HG03521 (cell line): ENCODE results near the gene XRN2.
"Not testable (repeated sequence)": the region's sequence is repeated elsewhere in the genome, so short reads cannot be mapped to it uniquely, and the experiment has no call there.

Experiments
- ATAC-seq: cut with Tn5 transposase; IDR thresholded peaks from one replicate; pipeline ENCODE4 v1.9.1; 2021; ENCODE audit warnings: mild to moderate bottlenecking, moderate library complexity; ENCODE audit not compliant: unreplicated experiment

The XRN2 gene

DNA sequence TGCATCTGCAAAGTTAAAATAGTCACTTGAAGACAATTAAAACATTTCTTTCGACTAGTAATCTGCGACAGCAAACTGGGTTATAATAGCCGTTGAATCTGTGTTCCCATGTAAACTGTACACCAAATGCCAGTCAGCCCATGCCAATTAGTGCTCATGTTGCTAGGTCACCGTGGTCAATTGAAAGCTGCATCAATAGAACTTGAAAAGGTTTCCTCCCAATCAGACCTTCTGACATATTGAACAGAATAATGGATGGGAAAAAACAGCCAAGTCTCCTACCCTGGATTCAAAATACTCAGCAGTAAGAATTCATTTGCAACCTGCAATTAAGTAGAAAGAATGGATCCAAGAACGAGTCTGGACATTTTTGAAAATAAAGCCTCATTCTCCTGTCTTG, 83.0 kb downstream of the XRN2 start:
- ATAC-seq = no peak

DNA sequence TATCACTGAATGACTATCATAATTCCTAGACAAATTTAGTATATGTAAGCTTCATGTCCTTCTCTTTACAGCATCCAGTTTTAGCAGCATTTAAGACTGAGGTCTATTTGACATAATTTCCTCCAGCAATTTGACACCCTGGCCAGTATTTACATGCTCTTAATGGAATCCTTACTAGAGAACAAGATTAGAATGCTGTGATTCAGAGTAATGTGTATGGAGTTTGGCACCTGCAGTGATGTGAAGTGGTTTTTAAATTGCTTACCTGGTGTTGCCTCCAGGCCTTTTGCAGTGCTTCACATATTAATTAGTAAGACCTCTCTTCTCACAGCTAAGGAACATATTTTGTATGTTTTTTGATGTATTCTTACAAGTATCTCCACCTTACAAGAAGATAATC, 84.4 kb downstream of the XRN2 start:
- no peak for ATAC-seq

DNA sequence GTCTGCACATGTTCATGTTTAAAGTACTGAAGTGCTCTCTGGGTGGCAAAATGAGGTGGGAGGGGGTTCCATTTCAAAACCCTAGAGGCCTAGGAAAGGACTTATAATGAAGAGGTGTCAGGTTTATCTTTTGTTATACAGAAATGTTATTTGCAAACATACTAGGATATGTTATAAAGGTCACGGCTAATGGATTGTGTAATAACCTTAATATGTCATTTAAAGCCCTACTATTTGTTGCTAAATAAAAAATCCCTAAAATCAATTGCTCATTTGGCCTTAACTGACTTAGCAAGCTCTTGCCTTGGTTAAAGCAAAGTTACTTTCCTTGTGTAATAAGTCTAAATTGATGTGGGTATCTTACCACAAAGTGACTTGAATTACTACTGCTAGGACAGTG, 85.4 kb downstream of the XRN2 start:
- no peak for ATAC-seq

DNA sequence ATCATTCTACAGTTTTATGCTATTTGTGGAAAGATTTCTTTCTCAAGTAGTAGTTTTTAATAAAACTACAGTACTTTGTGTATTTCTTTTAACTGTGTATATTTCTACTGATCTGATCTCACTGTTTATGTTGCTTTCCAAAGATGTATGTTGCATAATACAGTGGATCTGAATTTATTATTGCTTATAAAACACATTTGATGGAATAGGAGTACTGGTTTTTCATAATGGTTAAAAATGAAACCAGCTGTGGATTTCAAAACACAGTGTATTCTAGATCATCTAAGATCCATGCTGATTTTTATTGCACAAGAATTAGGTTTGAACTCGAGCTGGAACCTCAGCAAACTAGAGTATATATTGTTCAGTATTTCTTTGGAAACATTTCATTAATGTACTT, 86.2 kb downstream of the XRN2 start:
- no peak for ATAC-seq

DNA sequence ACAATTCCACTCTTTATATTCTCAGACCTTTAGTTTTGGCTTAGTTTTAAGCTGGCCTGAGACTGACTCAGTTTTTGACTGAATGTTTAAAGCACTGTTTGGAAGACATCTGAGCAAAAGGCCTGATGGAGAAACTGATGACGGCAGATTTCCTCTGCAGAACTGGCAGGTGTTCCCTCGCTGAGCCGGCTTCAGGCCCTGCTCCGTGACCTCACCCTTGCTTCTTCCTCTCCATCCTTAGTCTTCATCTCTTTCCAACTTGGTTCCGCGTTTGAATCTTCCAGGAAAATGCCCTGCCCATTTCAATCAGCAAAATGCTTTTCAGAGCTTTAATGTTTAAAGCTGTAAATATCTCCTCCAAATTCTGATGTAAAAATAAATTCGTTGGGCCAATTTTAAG, 87.6 kb downstream of the XRN2 start:
- no peak for ATAC-seq

DNA sequence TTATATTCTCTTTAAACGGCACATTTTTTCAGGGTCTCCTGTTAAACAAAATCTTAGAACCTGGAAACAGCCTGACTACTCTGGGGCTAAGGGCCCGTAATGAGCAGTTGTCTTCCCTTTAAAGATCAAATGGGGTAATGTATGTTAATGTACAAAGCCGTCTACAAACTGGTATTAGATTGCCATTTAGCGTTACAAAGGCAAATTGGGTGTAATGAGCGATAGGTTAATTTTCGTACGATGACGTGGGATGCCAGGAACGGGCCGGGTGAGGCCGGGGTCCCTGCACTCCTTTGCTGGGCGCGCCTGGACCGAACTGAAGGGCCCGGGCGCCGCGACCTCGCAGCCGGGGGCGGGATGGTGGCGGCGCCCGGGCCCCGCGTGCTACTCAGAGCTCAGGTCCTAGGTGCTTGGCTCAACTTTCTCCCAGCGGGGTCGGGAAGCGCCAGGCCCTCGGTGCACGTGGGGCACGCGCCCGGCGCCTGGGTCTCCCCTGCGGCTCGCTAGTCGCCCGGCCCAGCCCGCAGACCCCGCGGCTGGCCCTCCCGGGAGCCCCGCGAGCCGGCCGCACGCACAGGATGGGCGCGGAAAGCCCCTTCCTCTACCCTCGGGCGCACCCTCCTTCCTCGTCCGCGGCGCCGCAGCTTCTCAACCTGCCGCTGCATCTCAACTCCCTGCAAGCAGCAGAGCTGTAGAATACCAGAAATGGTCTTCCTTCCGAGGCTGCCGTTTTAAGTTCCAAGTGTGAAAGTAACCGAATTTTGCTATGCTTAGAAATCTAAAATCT, 88.2 kb downstream of the XRN2 start:
- no peak for ATAC-seq

DNA sequence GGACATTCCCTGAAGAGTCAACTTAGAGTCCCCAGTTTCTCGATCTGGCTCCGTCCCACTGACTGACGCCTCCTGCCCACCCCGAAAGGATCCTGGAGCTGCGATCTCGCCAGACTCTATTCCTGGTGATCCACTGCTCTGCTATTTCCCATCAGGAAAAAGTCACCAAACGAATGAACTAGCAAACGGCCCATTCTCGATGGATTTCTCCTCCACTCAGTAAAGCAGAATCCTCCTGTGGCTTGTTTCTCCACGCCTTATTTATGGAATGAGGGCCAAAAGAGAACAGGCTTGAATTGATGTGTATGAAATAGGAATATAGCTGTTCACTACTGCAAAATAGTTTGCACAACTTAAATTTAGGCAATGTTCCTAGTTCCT, 88.8 kb downstream of the XRN2 start:
- no peak for ATAC-seq

DNA sequence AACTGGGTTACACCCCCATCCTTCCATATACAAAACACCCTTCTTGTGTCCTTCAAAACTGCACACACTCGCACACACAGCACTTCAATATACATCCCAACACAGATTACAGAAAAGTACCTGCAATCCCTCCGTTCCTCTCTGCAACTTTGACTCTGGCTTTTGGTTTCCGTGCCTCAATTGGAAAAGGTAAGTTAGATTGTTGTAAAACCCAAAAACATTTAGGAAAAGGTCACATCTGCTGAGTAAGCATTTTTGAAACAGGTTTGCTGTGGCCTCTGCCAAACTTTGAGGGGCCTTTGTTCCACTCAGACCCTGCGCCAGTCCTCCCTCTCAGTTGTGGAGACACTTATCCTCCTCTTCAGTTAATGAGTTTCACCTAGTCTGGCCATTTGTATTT, 90.0 kb downstream of the XRN2 start:
- ATAC-seq = no peak

DNA sequence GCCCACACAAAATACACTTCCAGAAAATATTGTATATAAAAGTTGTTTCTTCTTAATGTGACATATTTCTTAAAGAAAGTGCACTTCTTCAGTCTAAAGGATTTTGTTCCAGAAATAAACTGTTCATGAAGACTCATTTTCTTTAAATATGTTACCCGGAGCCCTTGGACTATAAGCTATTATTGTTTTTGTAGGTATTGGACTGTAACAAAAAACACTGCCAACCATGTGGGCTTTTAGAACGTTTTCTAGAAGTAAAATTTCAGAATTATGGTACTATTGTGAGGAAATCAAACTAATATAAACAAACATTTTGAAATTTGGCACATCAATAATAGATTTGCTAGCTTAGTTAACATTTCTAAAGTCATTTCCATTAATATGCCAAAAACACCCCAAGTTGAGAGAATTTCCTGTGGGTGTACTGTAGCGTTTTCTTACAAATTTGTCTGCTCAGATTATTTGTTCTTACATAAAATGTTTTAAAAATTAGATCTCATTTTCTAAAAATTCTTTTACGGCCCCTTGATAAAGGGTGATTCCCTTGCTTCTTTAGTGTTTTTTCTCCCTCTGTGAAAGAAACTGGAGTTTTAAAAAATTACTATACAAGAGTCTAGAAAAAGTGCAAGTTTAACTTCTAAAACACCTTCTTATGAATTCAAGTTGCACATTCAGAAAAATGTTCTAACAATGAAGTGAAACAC, 90.8 kb downstream of the XRN2 start:
- no peak for ATAC-seq

DNA sequence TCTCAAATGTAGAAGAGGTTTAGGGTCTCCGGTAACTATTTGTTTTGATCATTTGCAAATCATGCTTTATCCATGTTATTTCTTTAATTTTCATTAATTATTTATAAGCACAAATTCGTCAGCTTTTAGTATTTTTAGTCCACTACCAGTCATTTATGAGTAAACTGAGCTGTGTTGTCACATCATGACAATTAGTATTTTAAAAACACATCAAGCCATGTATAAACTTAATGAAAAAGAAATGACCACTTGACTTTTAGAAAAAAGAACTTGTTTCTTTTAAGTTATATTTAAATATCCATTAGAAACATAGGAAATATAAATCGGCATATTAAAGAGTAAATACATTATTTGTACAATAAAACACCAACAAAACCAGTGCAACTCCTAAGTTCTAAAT, 91.4 kb downstream of the XRN2 start:
- ATAC-seq = no peak

DNA sequence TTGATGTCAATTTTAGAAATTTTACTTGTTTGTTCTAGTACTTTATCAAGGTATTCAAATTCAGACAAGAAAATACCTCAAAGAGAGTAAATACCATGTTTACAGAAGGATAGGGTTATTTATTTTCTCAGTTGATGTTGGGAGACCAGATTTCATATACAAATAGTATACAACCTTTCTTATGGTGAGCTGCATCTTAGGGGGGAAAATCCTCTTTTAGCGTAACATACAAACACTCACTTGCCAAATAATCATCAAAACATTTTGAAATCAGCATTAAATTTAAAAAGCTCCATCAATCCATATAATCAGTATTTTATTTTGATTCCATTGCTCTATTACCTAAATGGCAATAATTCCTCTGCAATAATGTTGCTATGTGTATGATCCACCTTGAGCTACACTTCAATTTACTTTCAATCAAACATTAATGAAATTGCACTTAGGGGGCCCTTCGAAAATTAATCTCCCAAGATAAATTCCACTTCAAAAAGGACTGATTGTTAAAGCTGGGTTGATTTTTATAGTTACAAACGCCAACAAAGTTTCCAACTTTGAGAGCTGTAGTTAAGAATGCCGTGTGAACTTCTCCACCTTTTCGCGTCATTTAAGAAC, 92.0 kb downstream of the XRN2 start:
- ATAC-seq = no peak

DNA sequence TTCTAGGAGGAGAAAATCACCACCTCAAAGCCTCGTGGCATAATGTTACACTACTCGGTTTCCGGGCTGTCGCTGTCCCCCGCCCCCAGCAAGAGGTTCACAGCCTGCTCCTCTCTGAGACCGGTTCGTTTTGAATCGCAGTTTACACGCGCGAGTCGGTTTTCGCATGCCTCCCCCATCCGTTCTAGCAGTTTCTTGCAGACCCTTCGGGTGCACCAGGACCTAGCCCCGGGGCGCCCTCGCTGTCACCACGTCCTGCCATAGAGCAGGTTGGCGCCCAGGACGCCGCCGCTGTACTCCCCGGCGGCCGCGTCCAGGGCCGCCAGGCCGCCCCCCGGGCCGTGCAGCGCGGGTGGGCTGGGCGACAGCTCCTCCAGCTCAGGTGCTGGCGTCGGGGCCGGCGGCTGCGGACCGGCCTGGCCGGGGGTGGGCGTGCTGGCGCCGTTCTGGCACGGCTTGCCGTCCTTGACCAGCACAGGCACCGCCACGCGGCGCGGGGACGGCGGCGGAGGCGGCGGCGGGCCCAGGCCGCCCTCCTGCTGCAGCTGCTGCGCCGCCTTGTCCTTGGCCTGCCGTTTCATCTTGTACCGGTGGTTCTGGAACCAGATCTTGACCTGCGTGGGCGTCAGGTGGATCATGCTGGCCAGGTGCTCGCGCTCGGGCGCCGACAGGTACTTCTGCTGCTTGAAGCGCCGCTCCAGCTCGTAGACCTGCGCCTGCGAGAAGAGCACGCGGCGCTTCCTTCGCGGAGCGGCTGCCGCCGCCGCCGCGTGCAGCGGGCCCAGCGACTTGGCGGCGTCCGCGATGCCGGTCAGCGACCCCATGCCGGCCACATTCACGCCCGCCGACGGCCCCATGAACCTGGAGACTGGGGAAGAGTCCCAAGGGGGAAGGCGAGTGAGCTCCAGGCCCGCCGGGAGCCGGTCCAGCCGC, 92.8 kb downstream of the XRN2 start:
- ATAC-seq = no peak

DNA sequence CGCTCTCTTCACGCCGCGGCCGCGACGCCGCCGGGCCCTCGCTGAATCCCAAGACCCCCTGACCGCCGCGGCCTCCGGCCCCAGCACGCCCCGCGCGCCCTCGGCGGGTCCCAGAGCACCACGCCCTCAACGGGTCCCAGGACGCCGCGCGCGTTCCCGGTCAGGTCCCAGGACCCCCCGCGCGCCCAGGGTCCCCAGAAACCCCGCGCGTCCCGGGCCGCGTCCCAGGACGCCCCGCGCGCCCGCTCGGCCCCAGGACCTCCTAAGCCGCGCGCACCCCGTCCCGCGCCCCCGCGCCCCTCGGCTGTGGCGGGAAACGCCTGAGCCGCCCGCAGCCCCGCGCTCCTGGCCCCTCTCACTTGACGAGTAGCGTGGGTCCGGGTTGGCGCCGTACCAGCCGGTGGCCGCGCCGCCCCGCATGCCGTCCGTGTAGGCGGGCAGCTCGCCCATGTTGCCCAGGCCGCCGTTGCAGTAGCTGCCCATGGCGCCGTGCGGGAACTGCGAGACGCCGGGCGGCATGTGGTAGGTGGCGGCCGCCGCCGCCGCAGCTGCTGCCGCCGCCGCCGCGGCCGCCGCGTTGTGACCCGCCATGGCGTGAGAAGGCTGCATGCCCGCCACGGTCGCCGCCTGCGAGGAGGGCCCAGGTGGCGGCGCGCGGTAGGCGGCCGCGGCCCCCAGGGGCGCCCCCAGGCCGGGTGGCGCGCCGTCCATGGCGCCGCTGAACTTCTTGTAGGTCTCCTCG, 93.6 kb downstream of the XRN2 start:
- no peak for ATAC-seq

DNA sequence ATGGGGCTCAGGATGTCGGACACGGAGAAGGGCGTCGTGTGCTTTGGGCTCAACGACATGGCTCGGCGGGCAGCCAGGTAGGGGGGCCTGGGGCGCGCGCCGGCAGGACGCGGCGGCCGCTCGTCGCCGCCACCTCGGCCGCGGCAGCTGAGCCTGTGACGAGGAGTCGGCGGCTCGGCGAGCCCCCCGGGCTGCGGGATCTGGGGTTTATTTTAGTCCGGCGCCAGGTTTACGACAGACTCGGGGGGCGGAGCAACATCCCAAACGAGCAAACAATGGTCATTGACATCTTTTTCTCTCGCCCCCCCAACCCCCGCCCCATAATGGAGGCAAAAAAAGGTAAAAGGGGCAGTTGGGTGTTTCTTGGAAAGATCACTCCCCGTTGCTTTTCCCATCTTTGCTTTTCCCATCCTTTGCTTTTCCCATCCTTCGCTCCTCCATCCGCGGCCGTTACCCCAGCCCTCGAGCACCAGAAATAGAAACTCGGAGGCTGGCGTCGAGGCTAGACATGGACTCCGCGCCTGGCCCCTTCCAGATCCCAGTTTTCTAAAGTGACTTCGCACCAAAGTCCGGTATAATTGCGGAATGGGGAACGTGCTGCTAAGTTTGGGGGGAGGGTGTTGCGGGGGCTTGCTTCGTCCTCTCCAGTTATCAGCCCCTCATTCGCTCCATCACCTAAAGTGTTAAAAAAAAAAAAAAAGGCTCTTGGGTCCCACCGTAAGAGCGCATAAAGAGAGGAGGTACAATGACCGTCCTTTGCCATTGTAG, 94.4 kb downstream of the XRN2 start, which contains the start of gene NKX2-4:
Gene NKX2-4 (minus strand): TSS at position 186 of the 768 bp plus-strand sequence. CDS start 127 bp downstream, at position 59.
- no peak for ATAC-seq

DNA sequence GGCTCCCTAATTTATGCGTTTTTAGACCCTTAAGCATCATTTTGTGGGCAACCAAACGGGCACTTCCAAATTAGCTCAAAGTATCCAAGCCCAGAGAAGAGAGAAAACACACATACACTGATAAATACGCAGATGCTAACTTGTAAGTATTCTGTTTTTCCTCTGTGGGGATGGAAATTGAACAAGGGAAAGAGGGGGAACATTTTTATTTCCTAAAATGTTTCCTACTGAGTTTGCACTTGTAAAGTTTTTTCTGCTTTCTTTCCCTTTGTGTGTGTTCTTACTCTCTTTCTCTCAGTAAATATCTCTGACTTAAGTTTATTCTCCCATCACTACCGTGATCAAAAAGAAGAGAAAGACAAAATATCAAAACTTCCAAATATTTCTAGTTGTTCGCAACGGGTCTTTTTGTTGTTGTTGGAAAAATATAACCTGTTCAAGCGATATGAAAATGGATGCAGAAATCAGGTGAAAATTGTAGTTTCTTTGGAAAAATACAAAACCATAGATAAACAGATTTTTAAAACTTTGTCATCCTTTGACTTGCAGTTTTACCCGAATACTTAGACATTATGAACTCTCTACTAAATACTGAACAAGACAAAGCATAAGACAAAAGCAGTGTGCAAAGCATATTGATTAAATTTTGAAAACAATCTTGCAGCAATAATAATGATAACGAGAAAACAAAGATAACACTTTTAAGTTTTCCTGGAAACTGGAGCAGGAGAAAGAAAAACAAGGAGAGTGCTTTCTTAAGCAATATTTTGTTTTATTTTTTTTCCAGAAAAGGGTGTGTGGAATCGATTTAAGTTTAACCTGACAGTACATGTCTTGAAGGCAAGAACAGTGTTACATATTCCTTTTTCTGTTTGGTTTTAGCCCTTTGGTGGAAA, 95.2 kb downstream of the XRN2 start:
- ATAC-seq = no peak

DNA sequence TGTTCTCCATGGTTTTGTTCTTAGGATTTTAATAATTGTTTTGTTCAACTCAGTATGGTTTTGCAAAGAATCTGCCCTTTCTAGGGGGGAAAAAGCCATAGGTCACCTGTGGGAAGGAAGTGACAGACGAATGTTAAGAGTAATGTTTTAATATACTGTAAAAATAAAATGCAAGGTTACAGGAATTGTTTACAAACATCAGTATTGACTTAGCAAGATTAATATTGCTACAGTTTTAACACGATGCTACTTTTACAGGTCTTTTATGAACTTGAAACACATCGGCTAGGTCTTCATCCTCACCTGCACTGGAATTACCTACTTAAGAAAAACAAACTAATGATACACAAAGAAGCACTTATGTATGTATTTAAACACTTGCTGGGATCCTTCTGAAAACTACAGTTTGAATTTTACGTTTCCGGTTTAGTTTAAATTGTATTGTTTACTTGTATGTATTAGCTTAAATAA, 95.9 kb downstream of the XRN2 start:
- ATAC-seq = no peak

DNA sequence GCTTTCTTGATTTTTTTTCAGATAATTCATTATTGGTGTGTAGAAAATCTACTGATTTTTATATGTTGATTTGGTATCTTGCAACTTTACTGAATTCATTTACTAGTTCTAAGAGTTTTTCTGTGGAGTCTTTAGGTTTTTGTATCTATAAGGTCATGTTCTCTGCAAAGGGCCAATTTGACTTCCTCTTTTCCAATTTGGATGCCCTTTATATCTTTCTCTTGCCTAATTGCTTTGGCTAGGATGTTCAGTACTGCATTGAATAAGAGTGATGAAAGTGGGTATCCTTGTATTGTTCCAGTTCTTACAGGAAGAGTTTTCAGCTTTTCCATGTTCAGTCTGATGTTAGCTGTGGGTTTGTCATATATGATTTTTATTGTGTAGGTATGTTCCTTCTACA, 108.6 kb downstream of the XRN2 start:
- ATAC-seq = no peak

DNA sequence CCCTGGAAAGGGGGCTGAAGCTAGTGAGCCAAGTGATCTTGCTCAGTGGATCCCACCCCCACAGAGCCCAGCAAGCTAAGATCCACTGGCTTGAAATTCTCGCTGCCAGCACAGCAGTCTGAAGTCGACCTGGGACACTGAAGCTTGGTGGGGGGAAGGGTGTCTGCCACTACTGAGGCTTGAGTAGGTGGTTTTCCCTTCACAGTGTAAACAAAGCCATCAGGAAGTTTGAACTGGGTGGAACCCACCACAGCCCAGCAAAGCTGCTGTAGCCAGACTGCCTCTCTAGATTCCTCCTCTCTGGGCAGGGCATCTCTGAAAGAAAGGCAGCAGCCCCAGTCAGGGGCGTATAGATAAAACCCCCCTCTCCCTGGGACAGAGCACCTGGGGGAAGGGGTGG, 110.9 kb downstream of the XRN2 start:
- ATAC-seq = not testable (repeated sequence)
